SK-N-MC (cell line): ENCODE data around the gene ELN.
A peak's percentile ranks its signal among the peaks of the same experiment; 100 is the strongest.

ENCODE experiments used
- DNase-seq: peaks from one replicate; pipeline ENCODE4 v3.0.0-alpha.2; 2011; ENCODE audit warnings: low read depth, low spot score
- H3K27ac ChIP-seq: fragments of 200-600 bp; sonication (generic); 2 replicates; pipeline ENCODE4 v1.5.1; 2016; ENCODE audit warnings: mixed run types
- H3K36me3 ChIP-seq: fragments of 200-600 bp; sonication (generic); 2 replicates; pipeline ENCODE4 v1.6.1; 2017; ENCODE audit warnings: antibody characterized with exemption, low read length, mixed read lengths; ENCODE audit not compliant: insufficient read depth
- H3K4me3 ChIP-seq: fragments of 200-600 bp; sonication (generic); 2 replicates; pipeline ENCODE4 v1.5.1; 2016
- H3K9ac ChIP-seq: fragments of 200-600 bp; sonication (generic); 2 replicates; pipeline ENCODE4 v1.8.0; 2017; ENCODE audit warnings: mixed run types, mixed read lengths; ENCODE audit not compliant: insufficient read length
- H3K9me3 ChIP-seq: fragments of 200-600 bp; sonication (generic); 2 replicates; pipeline ENCODE4 v1.6.1; 2017; ENCODE audit warnings: low read depth, mild to moderate bottlenecking, antibody characterized with exemption, low read length, moderate library complexity, mixed read lengths
- EZH2 ChIP-seq: fragments of 200-600 bp; sonication (generic); IDR thresholded peaks from one replicate; pipeline ENCODE4 v1.6.1; 2017; ENCODE audit warnings: antibody characterized with exemption
- FOXP2 ChIP-seq: optimal IDR thresholded peaks from 2 replicates; pipeline ENCODE3; 2011; ENCODE audit warnings: mild to moderate bottlenecking, moderate library complexity; ENCODE audit not compliant: insufficient read depth; ENCODE audit errors: extremely low read length, control extremely low read depth
- POLR2AphosphoS5 ChIP-seq: IDR thresholded peaks from 2 replicates; pipeline ENCODE4 v1.6.1; 2012; ENCODE audit warnings: mild to moderate bottlenecking, low read depth, low read length, borderline replicate concordance

Gene ELN

DNA sequence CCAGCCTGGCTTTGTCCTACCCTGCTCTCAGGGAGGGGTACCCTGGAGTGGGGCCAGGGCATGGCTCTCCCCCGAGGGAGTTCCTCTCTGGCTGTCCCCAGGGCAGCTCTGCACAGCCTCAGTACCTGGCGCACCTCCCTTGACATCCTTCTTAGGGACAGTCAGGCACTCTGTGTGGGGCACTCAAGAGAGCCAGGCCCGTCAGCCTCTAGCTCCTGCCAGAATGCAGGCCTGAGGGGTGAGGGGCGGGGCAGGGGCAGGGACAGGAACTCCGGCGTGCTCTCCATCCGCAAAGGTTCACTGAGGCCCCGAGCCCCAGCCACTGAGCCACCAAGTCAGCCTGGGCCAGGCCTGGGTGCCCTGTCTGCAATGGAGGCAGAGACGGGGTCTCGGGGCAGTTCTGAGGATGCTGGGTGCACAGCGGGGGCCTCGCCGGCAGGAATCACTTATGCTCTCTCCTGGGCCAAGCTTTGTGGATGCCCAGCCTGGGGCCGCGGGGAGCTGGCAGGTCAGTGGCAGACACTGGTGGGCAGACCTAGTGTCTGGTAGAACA is 65.8 kb downstream of the ELN start:
- Histone ChIP-seq H3K9me3 (no peaks in the 10 kb centered on the region), H3K4me3 (no peak overlapping the region), H3K9ac (no peak overlapping the region), H3K36me3 (peaks cover 18% of the 10 kb centered on the region), H3K27ac (no peak overlapping the region)
- TF ChIP-seq POLR2AphosphoS5 (no peak), FOXP2 (no peak), EZH2 (no peak)
- DNase-seq: no peak

DNA sequence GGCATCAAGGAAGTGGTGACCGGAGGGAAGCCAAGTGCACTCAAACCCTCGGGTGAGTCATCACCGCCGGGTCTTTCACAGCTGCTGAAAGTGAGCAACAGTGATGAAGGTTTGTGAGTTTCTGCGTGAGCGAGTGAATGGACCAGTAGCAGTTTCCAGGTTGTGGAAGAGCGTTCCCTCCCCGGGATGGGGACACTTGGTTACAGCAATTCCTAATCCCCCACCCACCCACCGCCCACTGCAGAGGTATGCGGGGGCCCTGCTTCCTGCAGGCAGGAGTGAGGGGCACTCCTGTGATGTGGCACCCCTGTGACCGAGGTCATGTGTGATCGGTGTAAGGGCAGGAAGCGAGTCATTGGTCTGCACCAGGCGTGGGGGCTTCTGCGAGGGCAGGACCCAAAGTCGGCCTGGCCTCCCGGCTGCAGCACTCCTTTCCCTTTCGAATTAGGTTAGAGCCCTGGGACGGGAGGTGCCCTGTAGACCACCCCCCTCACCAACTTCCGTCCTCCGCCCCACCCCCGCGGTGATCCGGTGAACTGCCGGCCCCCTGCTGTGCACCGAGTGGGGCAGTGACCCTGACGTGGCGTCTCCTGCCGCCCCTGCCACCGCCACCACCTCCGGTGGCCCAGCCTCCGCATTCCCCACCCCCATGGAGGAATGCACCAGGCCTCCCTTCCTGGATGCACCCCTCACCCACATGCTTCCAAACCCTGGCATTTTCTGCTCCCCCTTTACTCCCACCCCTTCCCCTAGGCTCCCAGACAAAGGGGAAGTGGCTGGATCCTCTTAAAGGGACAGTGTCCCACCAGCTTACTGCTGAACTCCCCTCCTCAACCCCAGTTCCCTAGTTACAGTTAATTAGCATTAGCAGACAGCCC is 66.5 kb downstream of the ELN start:
- H3K9me3 ChIP-seq: no peaks in the 10 kb centered on the region
- no peak for TF ChIP-seq EZH2
- no peak for TF ChIP-seq POLR2AphosphoS5
- TF ChIP-seq FOXP2: no peak
- DNase-seq: no peak
- 0 out of 2 replicates have a peak overlapping the region, but pooled peaks have one; percentile 23 for H3K27ac ChIP-seq
- no peak overlapping the region for H3K9ac ChIP-seq
- peaks cover 18% of the 10 kb centered on the region for H3K36me3 ChIP-seq
- H3K4me3 ChIP-seq: peak overlapping the region; percentile 1; the same call in 1 of the 2 replicates

DNA sequence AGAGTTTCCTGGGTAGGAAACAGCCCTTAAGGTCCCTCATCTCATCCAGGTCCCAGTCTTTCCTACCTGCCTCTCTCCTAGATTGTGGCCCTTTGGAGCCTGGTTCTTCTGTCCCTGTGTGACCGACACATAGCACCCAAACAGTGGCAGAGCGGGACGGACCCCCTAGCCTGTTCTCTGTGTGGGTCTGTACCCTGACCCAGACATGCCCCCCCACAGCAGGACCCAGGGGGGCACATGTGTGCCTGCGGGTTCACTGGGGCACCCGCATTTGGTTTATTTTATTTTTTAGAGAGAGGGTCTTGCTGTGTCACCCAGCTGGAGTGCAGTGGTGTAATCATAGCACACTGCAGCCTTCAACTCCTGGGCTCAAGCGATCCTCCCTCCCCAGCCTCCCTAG is 67.2 kb downstream of the ELN start:
- TF ChIP-seq FOXP2: no peak
- no peak for TF ChIP-seq EZH2
- no peak for TF ChIP-seq POLR2AphosphoS5
- Histone ChIP-seq H3K4me3 (no peak overlapping the region), H3K9me3 (no peaks in the 10 kb centered on the region), H3K27ac (0 out of 2 replicates have a peak overlapping the region, but pooled peaks have one; percentile 23), H3K9ac (no peak overlapping the region), H3K36me3 (peaks cover 18% of the 10 kb centered on the region)
- DNase-seq: no peak

DNA sequence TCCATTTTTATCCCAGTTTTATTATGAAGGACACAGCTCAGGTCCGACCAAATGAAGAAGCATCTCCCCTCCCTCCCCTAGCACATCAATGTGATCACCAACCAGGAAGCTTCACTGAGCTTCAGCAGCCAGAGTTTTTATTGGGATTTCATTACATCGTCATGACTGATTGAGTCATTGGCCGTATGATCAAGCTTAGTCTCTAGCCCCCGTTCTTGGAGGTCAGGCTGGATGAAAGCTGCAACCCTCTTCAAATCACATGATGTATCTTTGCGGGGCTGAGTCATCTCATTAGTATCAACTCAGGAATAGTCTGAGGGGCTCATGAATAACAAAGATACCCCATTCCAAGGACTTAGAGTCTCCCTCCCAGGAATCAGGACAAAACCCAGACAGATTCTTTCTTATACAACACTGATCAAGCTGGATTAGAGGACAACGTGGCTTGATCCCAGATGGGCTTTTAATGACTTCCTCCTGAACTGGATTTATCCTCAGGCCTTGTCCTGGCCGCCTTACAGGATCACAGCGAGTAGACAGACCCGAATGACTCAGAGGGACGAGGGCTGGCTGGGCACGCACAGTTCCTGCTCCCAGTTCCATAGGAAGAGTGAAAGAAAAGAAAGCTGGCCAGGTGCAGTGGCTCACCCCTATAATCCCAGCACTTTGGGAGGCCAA is 70.1 kb downstream of the ELN start:
- DNase-seq: no peak
- peaks cover 18% of the 10 kb centered on the region for H3K36me3 ChIP-seq

DNA sequence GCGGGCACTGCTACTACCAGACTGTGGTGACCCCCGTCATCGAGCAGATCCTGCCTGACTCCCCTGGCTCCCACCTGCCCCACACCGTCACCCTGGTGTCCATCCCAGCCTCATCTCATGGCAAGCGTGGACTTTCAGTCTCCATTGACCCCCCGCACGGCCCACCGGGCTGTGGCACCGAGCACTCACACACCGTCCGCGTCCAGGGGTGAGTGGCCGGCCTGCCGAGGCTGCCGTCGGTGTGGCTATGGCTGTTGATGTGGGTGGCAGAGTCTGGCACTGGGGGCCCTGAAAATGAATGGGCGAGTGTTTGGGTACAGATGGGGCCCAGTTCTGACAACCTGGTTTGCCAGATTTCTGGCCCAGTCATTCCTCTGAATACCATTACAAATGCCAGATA is 71.1 kb downstream of the ELN start:
- Histone ChIP-seq H3K4me3 (no peak overlapping the region), H3K9me3 (no peaks in the 10 kb centered on the region), H3K27ac (no peak overlapping the region), H3K9ac (no peak overlapping the region), H3K36me3 (peaks cover 18% of the 10 kb centered on the region)
- DNase-seq: no peak
- no peak for TF ChIP-seq POLR2AphosphoS5
- TF ChIP-seq EZH2: no peak
- no peak for TF ChIP-seq FOXP2

More for the DNA sequence above, 70.1 kb downstream of the ELN start:
- Histone ChIP-seq H3K9ac (no peak overlapping the region), H3K4me3 (no peak overlapping the region), H3K9me3 (no peaks in the 10 kb centered on the region), H3K27ac (no peak overlapping the region)
- TF ChIP-seq FOXP2 (no peak), EZH2 (no peak)

DNA sequence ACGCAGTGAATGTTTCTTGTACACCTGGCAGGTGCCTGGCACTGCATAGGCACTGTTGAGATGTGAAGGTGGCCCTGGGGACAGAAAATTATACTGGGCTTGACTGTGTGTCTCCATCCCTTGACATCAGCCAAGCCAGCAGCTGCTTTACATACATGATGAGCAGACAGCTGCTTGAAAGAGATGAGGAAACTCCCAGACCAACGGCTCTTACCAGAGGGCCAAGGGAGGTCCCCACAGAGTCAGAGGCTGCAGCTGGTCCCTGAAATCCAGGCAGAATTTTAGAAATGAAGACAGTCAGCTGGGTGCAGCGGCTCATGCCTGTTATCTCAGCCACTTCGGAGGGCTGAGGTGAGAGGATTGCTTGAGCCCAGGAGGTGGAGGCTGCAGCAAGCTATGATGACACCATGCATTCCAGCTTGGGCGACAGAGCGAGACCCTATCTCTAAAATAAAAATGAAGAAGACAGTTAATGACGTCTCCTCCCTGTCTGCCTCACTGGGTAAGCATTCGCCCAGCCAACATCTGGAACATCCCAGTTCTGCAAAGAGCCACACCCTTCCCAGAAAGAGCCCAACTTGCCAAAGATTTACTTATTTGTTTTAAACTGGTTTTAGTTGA is 73.2 kb downstream of the ELN start:
- Histone ChIP-seq H3K4me3 (no peak overlapping the region), H3K9me3 (no peaks in the 10 kb centered on the region), H3K36me3 (peaks cover 21% of the 10 kb centered on the region), H3K9ac (no peak overlapping the region), H3K27ac (no peak overlapping the region)
- no peak for DNase-seq
- no peak for TF ChIP-seq POLR2AphosphoS5
- TF ChIP-seq FOXP2: no peak

DNA sequence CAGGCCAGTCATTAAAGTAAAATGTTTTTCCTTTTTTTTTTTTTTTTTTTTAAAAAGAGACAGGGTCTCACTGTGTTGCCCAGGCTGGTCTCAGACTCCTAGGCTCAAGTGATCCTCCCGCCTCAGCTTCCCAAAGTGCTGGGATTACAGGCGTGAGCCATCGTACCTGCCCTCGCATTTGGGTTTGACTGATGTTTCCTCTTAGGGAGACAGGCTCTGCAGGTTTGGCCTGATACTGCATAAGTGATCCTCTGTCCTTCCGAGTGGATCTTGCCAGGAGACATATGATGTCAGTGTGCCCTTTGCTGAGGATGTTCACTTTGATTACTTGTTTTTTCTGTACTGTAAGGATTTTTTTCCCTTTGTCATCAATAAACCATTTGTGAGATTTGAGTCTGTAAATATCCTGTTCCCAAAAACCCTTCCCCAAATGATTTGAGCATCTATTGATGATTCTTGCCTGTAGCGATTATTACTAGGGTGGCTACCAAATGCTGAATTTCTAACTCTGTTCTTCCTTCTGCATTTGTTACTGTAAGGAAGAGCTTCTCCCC is 75.3 kb downstream of the ELN start:
- no peak for TF ChIP-seq POLR2AphosphoS5
- TF ChIP-seq FOXP2: no peak
- TF ChIP-seq EZH2: no peak
- Histone ChIP-seq H3K27ac (no peak overlapping the region), H3K9ac (no peak overlapping the region), H3K4me3 (no peak overlapping the region), H3K9me3 (no peaks in the 10 kb centered on the region), H3K36me3 (peaks cover 6% of the 10 kb centered on the region; the same call in 1 of the 2 replicates)
- no peak for DNase-seq

DNA sequence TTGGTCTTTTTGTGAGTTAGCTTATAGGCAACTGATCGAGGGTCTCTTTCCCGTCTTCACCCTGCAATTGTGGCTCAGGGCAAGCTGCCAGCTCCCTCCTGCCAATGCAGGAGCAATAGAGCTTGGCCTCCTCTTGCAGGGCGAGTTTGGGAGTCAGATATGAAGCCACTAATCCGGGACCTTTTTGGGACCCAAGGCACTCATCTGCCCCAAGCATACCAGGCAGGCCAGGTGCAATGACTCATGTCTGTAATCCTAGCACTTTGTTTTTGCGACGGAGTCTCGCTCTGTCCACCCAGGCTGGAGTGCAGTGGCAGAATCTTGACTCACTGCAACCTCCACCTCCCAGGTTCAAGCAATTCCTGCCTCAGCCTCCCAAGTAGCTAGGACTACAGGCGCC is 76.7 kb downstream of the ELN start:
- H3K36me3 ChIP-seq: peaks cover 7% of the 10 kb centered on the region; the same call in 1 of the 2 replicates
- DNase-seq: no peak
- no peaks in the 10 kb centered on the region for H3K9me3 ChIP-seq
- H3K9ac ChIP-seq: no peak overlapping the region
- no peak overlapping the region for H3K4me3 ChIP-seq
- TF ChIP-seq POLR2AphosphoS5 (no peak), FOXP2 (no peak), EZH2 (no peak)
- H3K27ac ChIP-seq: no peak overlapping the region

DNA sequence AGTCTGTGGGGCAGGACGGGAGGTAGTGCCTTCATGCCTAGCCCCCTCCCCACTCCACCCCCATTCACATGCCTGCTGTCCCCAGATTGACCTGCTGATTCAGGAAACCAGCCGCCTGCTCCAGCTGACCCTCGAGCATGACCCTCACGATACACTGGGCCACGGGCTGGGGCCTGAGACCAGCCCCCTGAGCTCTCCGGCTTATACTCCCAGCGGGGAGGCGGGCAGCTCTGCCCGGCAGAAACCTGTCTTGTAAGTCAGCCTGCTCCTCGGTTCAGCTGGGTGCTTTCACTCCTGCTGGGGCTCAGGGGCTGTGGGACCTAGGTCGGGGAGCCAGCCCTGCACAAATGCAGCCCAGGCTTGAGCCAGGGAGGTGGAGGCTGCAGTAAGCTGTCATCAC is 78.0 kb downstream of the ELN start:
- Histone ChIP-seq H3K36me3 (peaks cover 15% of the 10 kb centered on the region; the same call in 1 of the 2 replicates), H3K27ac (no peak overlapping the region), H3K4me3 (no peak overlapping the region), H3K9me3 (no peaks in the 10 kb centered on the region), H3K9ac (no peak overlapping the region)
- DNase-seq: no peak
- TF ChIP-seq POLR2AphosphoS5 (no peak), EZH2 (no peak), FOXP2 (no peak)
